HG03342 (cell line): ENCODE data around the gene ASTN1.

Experiments used
- ATAC-seq: cut with Tn5 transposase; IDR thresholded peaks from one replicate; pipeline ENCODE4 v1.9.1; 2021; ENCODE audit warnings: mild to moderate bottlenecking, moderate library complexity; ENCODE audit not compliant: unreplicated experiment

The ASTN1 gene

GRCh38 chr1:177045151-177045550, 119.4 kb downstream of the ASTN1 start:
- ATAC-seq: no peak

- ATAC-seq: no peak
These were observed 120.1 kb downstream of the ASTN1 start for GRCh38 chr1:177044390-177044789.

- ATAC-seq: no peak
These were observed 120.9 kb downstream of the ASTN1 start for GRCh38 chr1:177043597-177043996.

GRCh38 chr1:177035586-177035985, 128.9 kb downstream of the ASTN1 start:
- ATAC-seq: no peak

GRCh38 chr1:177033628-177034027, 130.9 kb downstream of the ASTN1 start:
- ATAC-seq: no peak

DNA sequence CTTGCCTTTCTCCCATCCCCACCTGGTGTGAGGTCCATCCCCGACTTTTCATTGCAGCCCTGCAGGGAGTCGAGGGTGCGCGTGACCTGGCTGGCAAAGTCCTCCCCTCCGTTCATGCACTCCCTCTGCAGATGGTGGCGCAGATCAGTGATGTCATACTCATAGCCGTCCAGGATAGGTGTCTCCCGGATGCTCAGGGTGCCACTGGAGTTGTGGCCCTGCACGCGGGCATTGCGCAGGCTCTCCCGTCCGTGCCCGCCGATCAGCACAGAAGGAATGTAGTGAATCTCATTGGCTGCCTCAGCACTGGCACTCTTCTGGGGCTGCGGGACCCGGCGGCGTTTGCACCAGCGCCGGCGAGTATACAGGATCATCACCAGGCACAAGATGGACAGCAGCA, 132.1 kb downstream of the ASTN1 start:
- ATAC-seq: no peak

GRCh38 chr1:177024623-177025022, 139.9 kb downstream of the ASTN1 start:
- ATAC-seq: no peak

DNA sequence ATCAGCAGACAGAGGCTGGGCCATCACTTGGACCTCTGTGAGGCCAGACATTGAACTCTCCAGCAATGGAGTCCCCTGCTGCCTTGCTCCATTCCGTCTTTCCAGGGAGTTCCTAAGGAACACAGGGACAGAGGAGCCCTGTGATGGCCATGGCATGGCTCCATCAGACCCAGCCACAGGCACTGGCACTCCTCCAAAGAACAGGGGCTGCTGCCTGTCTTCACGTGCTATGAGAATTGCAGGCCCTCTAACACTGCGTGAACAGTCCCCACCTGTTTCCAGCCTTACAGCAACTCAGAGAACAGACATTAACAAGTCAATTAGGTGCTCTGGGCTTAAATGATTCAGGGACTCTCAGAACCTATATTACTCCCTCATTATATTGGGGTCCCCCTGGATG, 140.8 kb downstream of the ASTN1 start:
- ATAC-seq: no peak

GRCh38 chr1:177023249-177023648, 141.3 kb downstream of the ASTN1 start:
- ATAC-seq: no peak

DNA sequence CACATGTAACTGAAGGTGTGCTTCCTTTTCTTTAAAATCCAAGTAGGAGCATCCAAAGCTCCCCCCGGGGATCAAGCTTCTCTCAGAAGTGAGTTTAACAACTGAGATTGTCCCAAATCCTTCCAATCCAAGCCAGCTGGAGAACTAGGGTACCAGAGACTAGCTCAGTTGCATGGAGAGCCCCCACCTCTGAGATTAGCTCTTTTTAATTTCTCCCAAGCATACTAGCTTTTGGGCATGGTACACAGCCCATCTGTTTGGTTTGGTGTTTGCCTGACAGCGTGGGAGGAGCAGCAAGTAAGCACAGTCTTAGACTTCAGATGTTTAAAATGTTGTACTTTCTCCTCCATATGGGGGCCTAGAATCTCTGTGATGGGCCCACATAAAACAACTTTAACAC, 142.8 kb downstream of the ASTN1 start:
- no peak for ATAC-seq

- no peak for ATAC-seq
These were observed 143.5 kb downstream of the ASTN1 start for GRCh38 chr1:177020851-177021589.

DNA sequence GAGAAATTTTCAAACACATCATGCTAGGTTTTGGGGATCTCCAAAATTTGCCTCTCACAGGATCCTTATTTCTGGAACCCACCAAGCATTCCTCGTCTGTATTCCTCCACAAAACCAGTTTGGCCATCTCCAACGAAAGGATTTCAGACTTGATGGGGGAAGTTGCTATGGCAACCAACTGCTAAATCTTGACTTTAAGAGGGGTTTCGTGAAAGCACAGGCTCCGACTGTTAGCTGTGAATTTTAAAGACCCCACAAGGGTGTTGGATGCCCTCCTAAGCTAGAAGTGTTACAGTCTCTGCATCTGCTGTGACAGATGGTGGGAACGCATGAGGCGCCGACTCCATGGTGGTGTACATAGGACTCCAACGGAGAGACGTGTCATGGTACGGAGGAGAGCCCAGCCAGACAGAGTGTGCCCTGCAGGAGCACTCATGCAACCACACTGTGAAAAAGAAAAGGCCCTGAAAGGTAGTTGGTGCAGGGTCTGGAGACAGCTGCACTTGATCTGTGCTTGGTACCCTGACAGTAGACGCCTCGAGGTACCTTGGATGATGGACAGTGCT, 147.1 kb downstream of the ASTN1 start:
- ATAC-seq: no peak

DNA sequence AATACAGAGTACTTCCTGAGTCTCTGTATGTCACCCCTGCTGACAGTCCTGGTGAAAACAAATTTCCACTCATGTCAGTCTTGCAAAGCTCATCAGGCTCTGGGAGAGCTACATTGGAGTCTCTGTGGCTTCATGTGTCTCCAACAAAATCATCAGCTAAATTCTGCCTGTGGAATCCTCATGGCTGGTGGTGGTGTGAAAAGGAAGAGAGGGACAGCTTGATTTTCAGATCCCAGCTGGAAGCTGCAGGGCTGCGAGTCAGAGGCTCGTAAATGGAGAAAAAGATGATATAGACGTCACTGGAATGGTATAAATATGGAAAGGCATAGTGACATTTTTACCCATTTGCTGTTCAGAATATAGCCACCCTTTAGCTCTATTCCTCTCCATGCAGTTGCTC, 150.2 kb downstream of the ASTN1 start:
- ATAC-seq: no peak

DNA sequence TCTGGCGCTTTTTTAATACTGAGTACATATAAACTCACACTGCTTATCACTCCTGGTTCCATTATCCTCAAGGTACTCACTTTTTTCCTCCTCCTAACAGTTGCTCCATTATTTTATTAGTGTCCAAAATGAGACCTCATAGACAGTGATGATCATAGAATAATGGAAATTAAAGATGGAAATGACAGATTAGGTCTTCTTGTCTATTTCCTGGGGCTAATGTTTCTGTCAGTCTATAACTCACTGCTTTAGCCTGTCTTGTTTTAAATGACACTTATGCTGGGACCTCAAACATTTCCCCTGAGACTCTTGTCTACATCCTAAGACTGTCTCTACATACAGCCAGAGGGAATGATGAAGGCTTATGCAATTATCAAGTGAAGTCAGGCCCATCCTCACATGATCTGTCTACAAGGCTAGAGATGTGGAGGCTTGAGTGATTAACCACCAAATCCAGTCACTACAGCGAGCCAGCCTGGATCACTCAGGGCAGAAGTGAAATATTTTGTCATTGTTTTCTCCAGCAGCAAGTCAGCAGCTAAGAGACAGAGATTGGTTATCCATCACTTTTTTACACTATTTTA, 152.1 kb downstream of the ASTN1 start:
- ATAC-seq: no peak

DNA sequence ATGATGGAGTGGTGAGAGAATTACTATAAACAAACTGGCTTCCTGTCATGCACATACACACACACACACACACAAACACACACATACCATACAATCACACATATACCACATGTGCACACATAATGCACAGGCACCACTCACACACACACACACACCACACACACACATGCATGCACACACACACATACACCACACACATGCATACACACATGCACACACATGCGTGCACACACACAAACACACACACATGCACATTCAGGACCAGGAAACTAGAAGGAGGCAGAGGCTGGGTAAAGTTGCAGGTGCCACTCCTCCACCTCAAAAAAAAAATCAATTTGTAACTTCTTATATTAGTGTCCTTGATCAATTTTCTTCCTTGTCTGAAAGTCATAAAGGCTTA, 153.0 kb downstream of the ASTN1 start:
- no peak for ATAC-seq

- ATAC-seq: no peak
These were observed 154.2 kb downstream of the ASTN1 start for GRCh38 chr1:177010211-177010825.

DNA sequence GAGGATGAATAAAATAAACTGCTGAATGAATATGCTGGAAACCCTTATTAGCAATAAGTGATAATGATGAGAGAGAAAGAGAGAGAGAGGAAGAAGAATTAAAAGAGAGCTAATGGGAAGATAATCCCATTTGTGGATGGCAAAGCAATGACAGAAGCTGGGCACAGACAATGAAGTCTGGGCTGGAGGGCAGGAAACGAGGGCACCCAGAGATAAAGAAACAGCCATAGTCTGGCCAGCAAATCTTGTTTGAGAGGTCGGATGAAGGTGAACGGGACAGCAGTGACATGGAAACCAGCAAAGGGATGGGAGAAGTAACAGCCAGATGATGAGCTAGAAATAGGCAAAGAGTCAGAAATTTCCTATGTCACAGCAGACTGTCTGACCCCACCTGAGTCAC, 155.9 kb downstream of the ASTN1 start:
- no peak for ATAC-seq

- no peak for ATAC-seq
These were observed 156.9 kb downstream of the ASTN1 start for GRCh38 chr1:177007437-177008161.

GRCh38 chr1:177002891-177003290, 161.6 kb downstream of the ASTN1 start:
- no peak for ATAC-seq

DNA sequence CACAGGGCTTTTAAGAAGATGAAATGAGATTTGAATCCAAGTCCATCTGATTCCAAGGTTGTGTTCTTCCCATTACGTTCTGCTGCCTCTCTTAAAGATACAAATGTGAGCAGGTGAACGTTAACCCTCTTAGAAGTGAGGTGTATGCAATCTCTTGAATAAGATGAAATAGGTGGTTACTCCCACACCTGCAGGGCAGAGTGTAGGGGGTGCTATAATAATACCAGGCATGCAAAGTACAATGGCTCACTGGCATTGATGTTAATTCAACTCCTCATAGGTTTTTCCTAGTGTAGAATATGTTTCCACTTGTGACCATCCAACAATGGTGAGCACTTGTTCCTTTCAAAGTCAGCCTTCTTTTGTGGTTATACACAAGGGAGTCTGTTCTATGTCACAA, 163.0 kb downstream of the ASTN1 start:
- ATAC-seq: no peak

- ATAC-seq: no peak
These were observed 166.2 kb downstream of the ASTN1 start for GRCh38 chr1:176998183-176998795.
